Neuronal stem cell (in vitro differentiated cells): Measurements from ENCODE around the gene MPP4.

Source experiments
- DNase-seq: peaks from one replicate; pipeline ENCODE4 v3.0.0-alpha.2; 2013; ENCODE audit warnings: low spot score
- H2AFZ ChIP-seq: one replicate; pipeline ENCODE4 v1.6.1; 2013; ENCODE audit warnings: mild to moderate bottlenecking, low read length, inconsistent platforms
- H2AK5ac ChIP-seq: 2 replicates; pipeline ENCODE4 v1.6.1; 2013; ENCODE audit warnings: low read depth, mild to moderate bottlenecking, inconsistent platforms, low read length, moderate library complexity, mixed read lengths
- H2BK120ac ChIP-seq: 2 replicates; pipeline ENCODE4 v1.6.1; 2013; ENCODE audit warnings: low read depth, mild to moderate bottlenecking, inconsistent platforms, low read length, moderate library complexity, mixed read lengths
- H2BK12ac ChIP-seq: one replicate; pipeline ENCODE4 v1.6.1; 2013; ENCODE audit warnings: low read length, inconsistent platforms
- H2BK15ac ChIP-seq: 2 replicates; pipeline ENCODE4 v1.6.1; 2013; ENCODE audit warnings: mild to moderate bottlenecking, low read length, inconsistent platforms, mixed read lengths
- H2BK5ac ChIP-seq: one replicate; pipeline ENCODE4 v1.6.1; 2013; ENCODE audit warnings: inconsistent platforms, mild to moderate bottlenecking, low read length, moderate library complexity
- H3K14ac ChIP-seq: one replicate; pipeline ENCODE4 v1.6.1; 2013; ENCODE audit warnings: low read length, inconsistent platforms
- H3K18ac ChIP-seq: 2 replicates; pipeline ENCODE4 v1.6.1; 2013; ENCODE audit warnings: low read length, inconsistent platforms
- H3K23ac ChIP-seq: 2 replicates; pipeline ENCODE4 v1.6.1; 2013; ENCODE audit warnings: low read depth, mild to moderate bottlenecking, mixed read lengths, low read length, inconsistent platforms; ENCODE audit not compliant: poor library complexity
- H3K27ac ChIP-seq: replicated peaks from 3 replicates; pipeline ENCODE4 v1.5.1; 2013; ENCODE audit warnings: low read length, inconsistent platforms
- H3K27me3 ChIP-seq, 3 experiments: 2 replicates each; pipeline ENCODE4 v1.6.1; 2013; ENCODE audit warnings: low read length in 3 of 3, mild to moderate bottlenecking in 2 of 3, inconsistent platforms in 1 of 3, low read depth in 1 of 3, mixed read lengths in 1 of 3, moderate library complexity in 1 of 3; ENCODE audit not compliant: control insufficient read depth in 3 of 3, insufficient read depth in 3 of 3
- H3K36me3 ChIP-seq, 2 donors: replicated peaks in 1 of 2; 2 replicates each; pipeline ENCODE4 v1.6.1; 2013; ENCODE audit warnings: low read length in 2 of 2; ENCODE audit not compliant: control insufficient read depth in 2 of 2, insufficient read depth in 2 of 2
- H3K4ac ChIP-seq: 2 replicates; pipeline ENCODE4 v1.6.1; 2013; ENCODE audit warnings: inconsistent platforms, mild to moderate bottlenecking, low read length, moderate library complexity
- H3K4me1 ChIP-seq, 2 donors: 1 replicate in 1 of 2; 2 replicates in 1 of 2; pipeline ENCODE4 v1.6.1; 2013; ENCODE audit warnings: low read length in 2 of 2, low read depth in 1 of 2; ENCODE audit not compliant: control insufficient read depth in 2 of 2, insufficient read depth in 1 of 2
- H3K4me2 ChIP-seq: one replicate; pipeline ENCODE4 v1.6.1; 2013; ENCODE audit warnings: mild to moderate bottlenecking, low read length, inconsistent platforms; ENCODE audit not compliant: insufficient read depth, poor library complexity, severe bottlenecking
- H3K4me3 ChIP-seq, 2 donors: 2 replicates each; pipeline ENCODE4 v1.5.1; 2013; ENCODE audit warnings: low read length in 2 of 2, mild to moderate bottlenecking in 2 of 2, inconsistent platforms in 1 of 2, moderate library complexity in 1 of 2
- H3K79me1 ChIP-seq: one replicate; pipeline ENCODE4 v1.6.1; 2013; ENCODE audit warnings: low read depth, mild to moderate bottlenecking, inconsistent platforms, low read length, moderate library complexity
- H3K9ac ChIP-seq: one replicate; pipeline ENCODE4 v1.6.1; 2013; ENCODE audit warnings: mild to moderate bottlenecking, low read depth, low read length, inconsistent platforms; ENCODE audit not compliant: poor library complexity
- H3K9me3 ChIP-seq, 2 donors: replicated peaks in 1 of 2; 2 replicates each; pipeline versions ENCODE3 to v1.6.1; 2013; ENCODE audit warnings: low read length in 2 of 2, mild to moderate bottlenecking in 2 of 2, inconsistent platforms in 1 of 2, low read depth in 1 of 2, mixed read lengths in 1 of 2, moderate library complexity in 1 of 2; ENCODE audit not compliant: control insufficient read depth in 2 of 2, insufficient read depth in 1 of 2
- H4K8ac ChIP-seq: one replicate; pipeline ENCODE4 v1.6.1; 2013; ENCODE audit warnings: low read depth, mild to moderate bottlenecking, inconsistent platforms, low read length, moderate library complexity
- H4K91ac ChIP-seq: one replicate; pipeline ENCODE4 v1.6.1; 2013; ENCODE audit warnings: low read length, low read depth, mild to moderate bottlenecking, inconsistent platforms; ENCODE audit not compliant: poor library complexity
- WGBS, 2 donors: extraction: QIAGEN DNeasy Blood & Tissue Kit; methylation state at CpG; one replicate each; pipeline ENCODE4 v1.1.7; 2013; ENCODE audit warnings: missing lambda C conversion rate in 2 of 2, mixed read lengths in 1 of 2; ENCODE audit not compliant: insufficient read length in 2 of 2, insufficient replicate concordance in 1 of 2; ENCODE audit errors: extremely low coverage in 2 of 2; 5-methylcytosine and 5-hydroxymethylcytosine counted together

MPP4 gene

GRCh38 chr2:201661366-201661765 is 37.1 kb downstream of the MPP4 start:
- H2AK5ac ChIP-seq, result no peak overlapping the region
- no peaks in the 10 kb centered on the region for H3K36me3 ChIP-seq
- no peak overlapping the region for H3K4me3 ChIP-seq
- no peak overlapping the region for H3K18ac ChIP-seq
- DNase-seq, result no peak
- no peak overlapping the region for H2BK120ac ChIP-seq
- no peak overlapping the region for H3K4me2 ChIP-seq
- no peak overlapping the region for H2BK15ac ChIP-seq
- peaks cover 0 to 4% (median 0%) of the 10 kb centered on the region in 3 experiments for H3K27me3 ChIP-seq
- no peak overlapping the region for H3K4ac ChIP-seq
- no peak overlapping the region for H2BK5ac ChIP-seq
- H3K9me3 ChIP-seq, result no peaks in the 10 kb centered on the region
- H2AFZ ChIP-seq, result peak overlapping the region; percentile 36
- no peaks in the 10 kb centered on the region for H3K4me1 ChIP-seq
- H3K23ac ChIP-seq, result no peak overlapping the region
- no peaks in the 10 kb centered on the region for H3K79me1 ChIP-seq
- H3K27ac ChIP-seq, result no peak overlapping the region
- H2BK12ac ChIP-seq, result no peak overlapping the region
- H4K8ac ChIP-seq, result no peak overlapping the region
- WGBS, 2 donors, result no CpG with 5 or more reads among the region's 5 CpGs
- H3K14ac ChIP-seq, result no peak overlapping the region
- no peak overlapping the region for H3K9ac ChIP-seq
- H4K91ac ChIP-seq, result no peak overlapping the region

GRCh38 chr2:201660293-201660895 is 38.0 kb downstream of the MPP4 start:
- H2BK15ac ChIP-seq, result no peak overlapping the region
- DNase-seq, result no peak
- H3K4ac ChIP-seq, result no peak overlapping the region
- no peak overlapping the region for H2AK5ac ChIP-seq
- no peak overlapping the region for H4K8ac ChIP-seq
- H3K9ac ChIP-seq, result no peak overlapping the region
- peaks cover 0 to 7% (median 0%) of the 10 kb centered on the region in 3 experiments for H3K27me3 ChIP-seq
- no peaks in the 10 kb centered on the region for H3K36me3 ChIP-seq
- peak overlapping the region; percentile 25 for H2AFZ ChIP-seq
- H3K9me3 ChIP-seq, result peaks cover 0 to 2% of the 10 kb centered on the region in 2 donors
- no peak overlapping the region for H3K23ac ChIP-seq
- no peak overlapping the region for H2BK120ac ChIP-seq
- no peak overlapping the region for H3K4me3 ChIP-seq
- H3K18ac ChIP-seq, result no peak overlapping the region
- H2BK5ac ChIP-seq, result no peak overlapping the region
- H3K4me1 ChIP-seq, result no peaks in the 10 kb centered on the region
- H3K14ac ChIP-seq, result no peak overlapping the region
- H2BK12ac ChIP-seq, result no peak overlapping the region
- no peak overlapping the region for H4K91ac ChIP-seq
- H3K79me1 ChIP-seq, result peaks cover 4% of the 10 kb centered on the region
- WGBS, 2 donors, result no CpG with 5 or more reads among the region's 5 CpGs
- no peak overlapping the region for H3K4me2 ChIP-seq
- no peak overlapping the region for H3K27ac ChIP-seq

- Histone ChIP-seq H3K18ac (no peak overlapping the region), H4K91ac (no peak overlapping the region), H3K36me3 (no peaks in the 10 kb centered on the region), H3K23ac (no peak overlapping the region), H3K4ac (no peak overlapping the region), H2BK12ac (no peak overlapping the region), H2AFZ (peak overlapping the region; percentile 13), H3K27ac (no peak overlapping the region), H3K4me2 (no peak overlapping the region), H3K4me3 (no peak overlapping the region), H3K79me1 (peaks cover 4% of the 10 kb centered on the region), H3K9ac (no peak overlapping the region), H3K4me1 (no peaks in the 10 kb centered on the region), H3K9me3 (peaks cover 0 to 2% of the 10 kb centered on the region in 2 donors), H2AK5ac (no peak overlapping the region), H2BK120ac (no peak overlapping the region), H2BK15ac (no peak overlapping the region), H3K27me3 (peaks cover 0 to 13% (median 0%) of the 10 kb centered on the region in 3 experiments), H4K8ac (no peak overlapping the region), H3K14ac (no peak overlapping the region), H2BK5ac (no peak overlapping the region)
- DNase-seq, result no peak
- no CpG with 5 or more reads among the region's 5 CpGs for WGBS, 2 donors
Measured at GRCh38 chr2:201656740-201657139, 41.7 kb downstream of the MPP4 start.

GRCh38 chr2:201656102-201656501 is 42.3 kb downstream of the MPP4 start:
- Histone ChIP-seq H3K14ac (peak overlapping the region; percentile 38), H3K36me3 (no peaks in the 10 kb centered on the region), H3K4me2 (no peak overlapping the region), H2BK120ac (no peak overlapping the region), H3K9ac (no peak overlapping the region), H4K8ac (no peak overlapping the region), H3K4me3 (no peak overlapping the region), H3K23ac (peak overlapping the region; percentile 91), H2AK5ac (peak overlapping the region; percentile 84), H3K27me3 (peaks cover 0 to 15% (median 0%) of the 10 kb centered on the region in 3 experiments), H2BK5ac (no peak overlapping the region), H2BK12ac (no peak overlapping the region), H3K27ac (no peak overlapping the region), H3K4ac (no peak overlapping the region), H3K9me3 (peaks cover 0 to 2% of the 10 kb centered on the region in 2 donors), H3K18ac (peak overlapping the region; percentile 76), H3K79me1 (peaks cover 4% of the 10 kb centered on the region), H2AFZ (no peak overlapping the region), H3K4me1 (no peaks in the 10 kb centered on the region), H4K91ac (no peak overlapping the region), H2BK15ac (no peak overlapping the region)
- no peak for DNase-seq
- WGBS, 2 donors, result no CpG with 5 or more reads among the region's 11 CpGs
